Measurements from ENCODE around the gene WDR59.

WDR59 gene

DNA sequence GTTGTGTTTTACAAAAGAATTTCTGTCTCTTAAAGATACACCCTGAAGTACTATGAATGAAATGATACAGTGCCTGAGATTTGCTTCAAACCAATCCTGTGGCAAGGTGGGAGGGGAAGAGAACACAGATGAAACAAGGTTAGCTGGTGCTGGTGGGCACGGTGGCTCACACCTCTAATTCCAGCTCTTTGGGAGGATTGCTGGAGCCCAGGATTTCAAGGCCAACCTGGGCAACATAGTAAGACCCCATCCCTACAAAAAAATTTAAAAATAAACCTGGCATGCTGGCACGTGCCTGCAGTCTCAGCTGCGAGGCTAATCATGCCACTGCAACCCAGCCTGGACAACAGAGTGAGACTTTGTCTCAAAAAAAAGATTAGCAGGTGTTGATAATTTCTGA is 143.0 kb downstream of the WDR59 start:
- Histone ChIP-seq H3K27ac (ENCODE audit: low read length) (no peak overlapping the region), H3K4me3 (ENCODE audit: low read length) (no peak overlapping the region), H3K9me3 (ENCODE audit: insufficient read depth, low read depth, low read length) (no peaks in the 10 kb centered on the region), H3K9ac (ENCODE audit: low read depth, low read length) (no peak overlapping the region), H3K27me3 (ENCODE audit: insufficient read depth, low read length) (no peaks in the 10 kb centered on the region), H3K4me1 (ENCODE audit: insufficient read depth, low read length) (no peaks in the 10 kb centered on the region), H3K36me3 (ENCODE audit: insufficient read depth, low read depth, low read length) (no peaks in the 10 kb centered on the region)

DNA sequence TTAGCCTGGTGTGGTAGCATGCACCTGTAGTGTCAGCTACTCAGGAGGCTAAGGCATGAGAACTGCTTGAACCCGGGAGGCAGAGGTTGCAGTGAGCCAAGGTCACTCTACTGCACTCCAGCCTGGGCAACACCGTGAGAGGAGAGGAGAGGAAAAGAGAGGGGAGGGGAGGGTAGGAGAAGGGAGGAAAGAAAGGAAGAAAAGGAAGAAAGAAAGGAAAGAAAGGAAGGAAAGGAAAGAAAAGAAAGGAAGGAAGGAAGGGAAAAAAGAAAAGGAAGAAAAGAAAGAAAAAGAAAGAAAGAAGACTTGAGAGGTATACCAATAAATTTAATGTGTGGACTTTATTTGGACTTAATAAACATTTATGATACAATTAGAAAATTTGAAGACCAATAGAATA is 143.5 kb downstream of the WDR59 start:
- H3K4me3 ChIP-seq (ENCODE audit: low read length): no peak overlapping the region
- H3K27me3 ChIP-seq (ENCODE audit: insufficient read depth, low read length): no peaks in the 10 kb centered on the region
- H3K9me3 ChIP-seq (ENCODE audit: insufficient read depth, low read depth, low read length): no peaks in the 10 kb centered on the region
- no peaks in the 10 kb centered on the region for H3K4me1 ChIP-seq (ENCODE audit: insufficient read depth, low read length)
- H3K9ac ChIP-seq (ENCODE audit: low read depth, low read length): no peak overlapping the region
- H3K36me3 ChIP-seq (ENCODE audit: insufficient read depth, low read depth, low read length): no peaks in the 10 kb centered on the region
- no peak overlapping the region for H3K27ac ChIP-seq (ENCODE audit: low read length)

DNA sequence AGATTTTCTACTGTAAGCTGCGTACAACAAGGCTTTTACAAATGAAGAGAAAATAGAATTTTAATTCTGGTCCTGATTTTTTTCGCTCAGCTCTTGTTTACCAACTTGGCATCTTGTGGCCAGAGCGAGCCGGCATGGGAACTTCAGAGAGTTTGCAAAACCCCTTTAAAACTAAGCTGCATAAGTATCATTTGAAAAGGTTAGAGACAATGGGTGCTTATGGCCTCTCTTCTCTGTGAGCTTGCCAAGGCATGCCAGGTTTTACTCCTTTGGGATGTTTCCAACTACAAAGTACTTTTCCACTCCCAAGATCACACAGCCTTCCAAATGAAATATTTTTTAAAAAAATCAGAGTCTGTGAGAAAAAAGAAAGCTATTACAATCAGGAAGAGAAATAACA is 147.9 kb downstream of the WDR59 start:
- H3K4me3 ChIP-seq (ENCODE audit: low read length): no peak overlapping the region
- no peak overlapping the region for H3K9ac ChIP-seq (ENCODE audit: low read depth, low read length)
- no peak overlapping the region for H3K27ac ChIP-seq (ENCODE audit: low read length)
- H3K36me3 ChIP-seq (ENCODE audit: insufficient read depth, low read depth, low read length): no peaks in the 10 kb centered on the region
- H3K4me1 ChIP-seq (ENCODE audit: insufficient read depth, low read length): no peaks in the 10 kb centered on the region
- no peaks in the 10 kb centered on the region for H3K27me3 ChIP-seq (ENCODE audit: insufficient read depth, low read length)
- H3K9me3 ChIP-seq (ENCODE audit: insufficient read depth, low read depth, low read length): no peaks in the 10 kb centered on the region

DNA sequence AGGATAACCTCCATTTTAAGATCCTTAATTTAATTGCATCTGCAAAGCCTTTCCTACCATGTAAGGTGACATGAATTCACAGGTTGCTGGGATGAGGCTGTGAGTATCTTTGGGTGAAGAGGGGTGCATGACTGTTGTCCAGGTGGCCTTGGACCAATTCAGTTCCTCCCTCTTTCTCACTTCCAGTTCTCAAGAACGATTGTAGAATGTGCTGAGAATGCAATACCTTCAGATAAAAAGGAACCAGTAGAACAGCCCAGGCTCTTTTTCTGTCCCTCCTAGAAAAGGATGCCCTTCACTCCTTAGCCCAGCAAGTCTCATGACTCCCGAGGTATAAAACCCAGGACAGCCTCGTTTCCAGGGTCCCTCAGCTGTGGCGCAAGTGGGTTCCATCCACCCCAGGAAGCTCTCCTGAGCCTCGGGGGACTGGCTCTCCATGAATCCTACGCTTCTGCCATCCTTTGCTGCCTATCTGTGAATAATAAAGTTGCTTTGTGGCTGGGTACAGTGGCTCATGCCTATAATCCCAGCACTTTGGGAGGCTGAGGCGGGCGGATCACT is 148.7 kb downstream of the WDR59 start:
- Histone ChIP-seq H3K4me1 (ENCODE audit: insufficient read depth, low read length) (no peaks in the 10 kb centered on the region), H3K36me3 (ENCODE audit: insufficient read depth, low read depth, low read length) (no peaks in the 10 kb centered on the region), H3K9ac (ENCODE audit: low read depth, low read length) (no peak overlapping the region), H3K27me3 (ENCODE audit: insufficient read depth, low read length) (no peaks in the 10 kb centered on the region), H3K27ac (ENCODE audit: low read length) (no peak overlapping the region), H3K4me3 (ENCODE audit: low read length) (no peak overlapping the region), H3K9me3 (ENCODE audit: insufficient read depth, low read depth, low read length) (no peaks in the 10 kb centered on the region)

DNA sequence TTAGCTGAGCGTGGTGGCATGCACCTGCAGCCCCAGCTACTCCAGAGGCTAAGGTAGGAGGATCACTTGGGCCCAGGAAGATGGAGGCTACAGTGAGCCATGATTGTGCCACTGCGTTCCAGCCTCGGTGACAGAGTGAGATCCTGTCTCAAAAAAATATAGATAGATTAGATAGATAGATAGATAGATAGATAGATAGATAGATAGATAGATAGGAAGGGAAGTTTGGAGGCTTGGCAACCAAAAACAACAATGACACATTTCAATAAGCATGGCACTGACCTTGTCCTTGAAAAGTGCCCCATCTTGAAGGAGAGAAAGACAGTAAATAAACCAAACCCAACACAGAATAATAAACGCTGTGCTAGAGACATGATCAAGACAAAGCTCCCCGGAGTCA is 152.7 kb downstream of the WDR59 start:
- H3K9me3 ChIP-seq (ENCODE audit: insufficient read depth, low read depth, low read length): no peaks in the 10 kb centered on the region

DNA sequence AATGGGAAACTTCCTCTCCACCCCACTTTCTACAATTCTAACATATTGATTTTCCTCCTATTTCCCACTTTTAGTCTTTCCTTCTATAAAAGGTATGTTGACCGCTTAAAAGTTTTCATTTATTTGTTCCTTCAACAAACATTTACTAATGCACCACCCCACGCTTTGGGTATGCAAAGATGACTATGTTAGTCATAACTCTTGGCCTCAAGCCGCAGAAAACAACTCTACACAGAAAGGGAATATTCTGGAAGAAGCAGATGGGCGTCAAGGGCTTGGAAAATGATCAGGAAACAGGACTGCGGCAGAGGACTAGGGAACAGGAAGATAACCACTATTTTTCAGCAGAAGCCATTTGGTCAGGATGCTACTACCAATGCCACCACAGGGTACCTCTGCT is 153.5 kb downstream of the WDR59 start:
- Histone ChIP-seq H3K9ac (ENCODE audit: low read depth, low read length) (no peak overlapping the region), H3K27me3 (ENCODE audit: insufficient read depth, low read length) (no peaks in the 10 kb centered on the region), H3K9me3 (ENCODE audit: insufficient read depth, low read depth, low read length) (no peaks in the 10 kb centered on the region), H3K27ac (ENCODE audit: low read length) (no peak overlapping the region), H3K4me3 (ENCODE audit: low read length) (no peak overlapping the region), H3K36me3 (ENCODE audit: insufficient read depth, low read depth, low read length) (no peaks in the 10 kb centered on the region), H3K4me1 (ENCODE audit: insufficient read depth, low read length) (peaks cover 4% of the 10 kb centered on the region; the same call in 1 of the 2 replicates)

More for the DNA sequence above, 152.7 kb downstream of the WDR59 start:
- Histone ChIP-seq H3K4me1 (ENCODE audit: insufficient read depth, low read length) (no peaks in the 10 kb centered on the region), H3K4me3 (ENCODE audit: low read length) (no peak overlapping the region), H3K27ac (ENCODE audit: low read length) (no peak overlapping the region), H3K27me3 (ENCODE audit: insufficient read depth, low read length) (no peaks in the 10 kb centered on the region), H3K36me3 (ENCODE audit: insufficient read depth, low read depth, low read length) (no peaks in the 10 kb centered on the region), H3K9ac (ENCODE audit: low read depth, low read length) (no peak overlapping the region)

DNA sequence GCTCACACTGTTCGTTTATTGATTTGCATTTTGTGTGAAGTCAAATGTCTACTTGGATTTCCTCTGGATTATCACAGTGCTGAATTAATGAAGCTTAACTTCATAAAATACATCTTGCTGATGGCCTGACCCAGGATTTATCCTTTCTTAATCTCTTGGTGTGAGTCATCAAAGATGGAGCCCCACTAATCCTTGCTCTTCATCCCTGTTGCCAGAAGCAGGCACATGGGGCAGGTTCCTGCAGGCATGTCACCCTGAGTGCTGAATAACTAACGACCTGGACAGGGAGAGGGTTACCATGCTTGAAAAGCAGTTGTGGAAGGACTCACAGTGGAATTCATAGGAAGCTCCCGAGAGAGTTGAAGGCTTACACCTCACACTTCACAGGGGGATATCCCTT is 154.3 kb downstream of the WDR59 start:
- Histone ChIP-seq H3K9me3 (ENCODE audit: insufficient read depth, low read depth, low read length) (no peaks in the 10 kb centered on the region), H3K4me3 (ENCODE audit: low read length) (no peak overlapping the region), H3K27me3 (ENCODE audit: insufficient read depth, low read length) (no peaks in the 10 kb centered on the region), H3K9ac (ENCODE audit: low read depth, low read length) (no peak overlapping the region), H3K4me1 (ENCODE audit: insufficient read depth, low read length) (peaks cover 4% of the 10 kb centered on the region; the same call in 1 of the 2 replicates), H3K27ac (ENCODE audit: low read length) (no peak overlapping the region), H3K36me3 (ENCODE audit: insufficient read depth, low read depth, low read length) (no peaks in the 10 kb centered on the region)

DNA sequence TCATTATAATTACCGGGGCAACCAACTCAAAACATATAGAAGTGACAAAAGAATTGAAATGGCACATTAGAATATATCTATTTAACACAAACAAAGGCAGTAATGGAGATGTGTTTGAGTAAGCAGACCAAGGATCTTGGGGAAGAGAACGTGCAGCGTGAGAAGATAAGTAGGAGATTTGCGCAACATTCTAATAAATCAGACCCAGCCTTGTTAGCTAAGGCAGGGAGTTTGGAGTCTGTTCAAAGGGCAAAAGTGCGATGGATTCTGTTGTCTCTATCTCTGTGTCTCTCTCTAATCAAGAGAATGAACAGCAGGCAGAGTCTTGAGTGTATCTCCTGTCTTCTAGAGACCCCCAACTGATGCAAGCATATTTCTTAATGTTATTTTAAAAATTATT is 155.3 kb downstream of the WDR59 start:
- H3K9me3 ChIP-seq (ENCODE audit: insufficient read depth, low read depth, low read length): no peaks in the 10 kb centered on the region
- H3K36me3 ChIP-seq (ENCODE audit: insufficient read depth, low read depth, low read length): no peaks in the 10 kb centered on the region
- H3K9ac ChIP-seq (ENCODE audit: low read depth, low read length): no peak overlapping the region
- H3K4me3 ChIP-seq (ENCODE audit: low read length): no peak overlapping the region
- peaks cover 4% of the 10 kb centered on the region; the same call in 1 of the 2 replicates for H3K4me1 ChIP-seq (ENCODE audit: insufficient read depth, low read length)
- H3K27me3 ChIP-seq (ENCODE audit: insufficient read depth, low read length): no peaks in the 10 kb centered on the region
- no peak overlapping the region for H3K27ac ChIP-seq (ENCODE audit: low read length)

DNA sequence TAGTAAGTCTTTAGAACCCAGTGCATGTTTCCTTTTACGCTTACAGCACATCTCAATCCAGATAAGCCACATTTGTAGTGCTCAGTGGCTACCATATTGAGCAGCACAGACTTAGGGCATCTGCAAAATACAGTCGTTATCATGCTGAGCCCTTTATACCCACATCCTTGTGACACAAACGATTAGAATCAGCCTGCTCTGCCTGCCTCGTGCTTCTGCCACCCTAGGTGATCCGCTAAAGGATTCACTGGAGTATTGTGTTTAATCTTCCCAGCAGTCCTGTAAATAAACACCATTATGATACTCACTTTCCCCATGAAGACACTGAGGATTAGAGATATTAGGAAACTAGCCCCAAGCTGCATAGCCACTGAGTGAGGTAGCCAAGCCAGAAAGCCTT is 159.0 kb downstream of the WDR59 start:
- no peak overlapping the region for H3K27ac ChIP-seq (ENCODE audit: low read length)
- H3K27me3 ChIP-seq (ENCODE audit: insufficient read depth, low read length): no peaks in the 10 kb centered on the region
- H3K4me1 ChIP-seq (ENCODE audit: insufficient read depth, low read length): peaks cover 4% of the 10 kb centered on the region; the same call in 1 of the 2 replicates
- H3K36me3 ChIP-seq (ENCODE audit: insufficient read depth, low read depth, low read length): no peaks in the 10 kb centered on the region
- H3K9me3 ChIP-seq (ENCODE audit: insufficient read depth, low read depth, low read length): no peaks in the 10 kb centered on the region
- H3K4me3 ChIP-seq (ENCODE audit: low read length): no peak overlapping the region
- no peak overlapping the region for H3K9ac ChIP-seq (ENCODE audit: low read depth, low read length)

DNA sequence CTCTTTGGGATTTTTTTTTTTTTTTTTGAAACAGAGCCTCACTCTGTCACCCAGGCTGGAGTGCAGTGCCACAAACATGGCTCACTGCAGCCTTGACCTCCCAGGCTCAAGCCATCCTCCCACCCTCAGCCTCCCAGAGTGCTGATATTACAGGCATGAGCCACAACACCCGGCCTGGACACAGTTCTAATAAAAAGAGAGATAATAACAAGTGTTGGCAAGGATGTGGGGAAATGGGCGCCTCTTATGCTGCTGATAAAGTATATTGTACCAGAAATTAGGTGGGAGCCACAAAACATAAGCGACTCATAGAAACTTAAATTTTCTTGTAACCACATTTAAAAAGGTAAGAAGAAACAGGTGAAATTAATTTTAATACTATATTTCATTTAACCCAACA is 159.9 kb downstream of the WDR59 start:
- H3K4me3 ChIP-seq (ENCODE audit: low read length): no peak overlapping the region
- no peaks in the 10 kb centered on the region for H3K36me3 ChIP-seq (ENCODE audit: insufficient read depth, low read depth, low read length)
- no peaks in the 10 kb centered on the region; the same call in 1 of the 2 replicates for H3K9me3 ChIP-seq (ENCODE audit: insufficient read depth, low read depth, low read length)
- H3K9ac ChIP-seq (ENCODE audit: low read depth, low read length): no peak overlapping the region
- no peaks in the 10 kb centered on the region for H3K27me3 ChIP-seq (ENCODE audit: insufficient read depth, low read length)
- no peak overlapping the region for H3K27ac ChIP-seq (ENCODE audit: low read length)
- peaks cover 4% of the 10 kb centered on the region; the same call in 1 of the 2 replicates for H3K4me1 ChIP-seq (ENCODE audit: insufficient read depth, low read length)
